Testis (tissue), 3 donors: ENCODE results near the gene ADARB1. TPM values are rescaled to one million over a fixed set of nuclear protein-coding genes. Genes with fewer than 3 reads are reported as not detected.

ENCODE experiments used
- DNase-seq: peaks from one replicate; pipeline ENCODE4 v3.0.0-alpha.2; 2019
- H3K27ac ChIP-seq, 2 donors: fragments of 200-600 bp; sonication (generic); one replicate each; pipeline ENCODE4 v1.5.1; 2019
- H3K27me3 ChIP-seq: fragments of 200-600 bp; sonication (generic); one replicate; pipeline ENCODE4 v1.5.1; 2019
- H3K36me3 ChIP-seq: fragments of 200-600 bp; sonication (generic); one replicate; pipeline ENCODE4 v1.5.1; 2017; ENCODE audit warnings: low read depth; ENCODE audit errors: missing control alignments
- H3K4me1 ChIP-seq: fragments of 200-600 bp; sonication (generic); one replicate; pipeline ENCODE4 v1.5.1; 2019
- H3K4me3 ChIP-seq, 2 donors: fragments of 200-600 bp; sonication (generic); one replicate each; pipeline ENCODE4 v1.5.1; 2017 to 2019
- H3K9me3 ChIP-seq: fragments of 200-600 bp; sonication (generic); one replicate; pipeline ENCODE4 v1.5.1; 2017
- CTCF ChIP-seq, 3 experiments: fragments of 450-650 bp in 2 of 3; fragments of 200-600 bp in 1 of 3; sonication (generic) in 1 of 3; IDR thresholded peaks; one replicate each; pipeline ENCODE4 v1.5.1; 2016 to 2019; ENCODE audit warnings: antibody characterized with exemption in 3 of 3, mild to moderate bottlenecking in 2 of 3, moderate library complexity in 1 of 3
- POLR2A ChIP-seq: fragments of 450-650 bp; IDR thresholded peaks from one replicate; pipeline ENCODE4 v1.6.1; 2017; ENCODE audit warnings: antibody characterized with exemption, mild to moderate bottlenecking, moderate library complexity
- WGBS, 2 donors: methylation state at CpG; one replicate each; pipeline ENCODE4 v1.1.5; 2018; 5-methylcytosine and 5-hydroxymethylcytosine counted together
- intact Hi-C: fragments of 100-400 bp; cut with DNase I; formaldehyde crosslinking; loops from one replicate; pipeline ENCODE4 v1.15.1; 2023; ENCODE audit warnings: low total_unique reads
- polyA plus RNA-seq: library from polyadenylated mRNA; stranded (reverse); fragments of 350-450 nt; fragmentation: Illumina TruSeq; extraction: RNeasy Lipid Tissue Mini Kit (QIAGEN cat#74804); gene quantifications from one replicate; pipeline ENCODE4 v1.2.3, GENCODE V29; 2014; ENCODE audit warnings: low read depth, low replicate concordance; ENCODE audit not compliant: insufficient read depth
- total RNA-seq, 2 donors: library from RNA; depleted of rRNA; stranded (reverse); fragments of >200 nt; gene quantifications; one replicate each; pipeline ENCODE4 v1.2.3, GENCODE V29; 2016

ADARB1 gene
- total and polyA plus RNA-seq, 3 donors from 2014 or later = 17.6 to 23.0 (median 17.6) TPM

GRCh38 chr21:45180246-45180599 lies 105.8 kb downstream of the ADARB1 start:
- no peaks in the 10 kb centered on the region for H3K9me3 ChIP-seq
- no peaks in the 10 kb centered on the region for H3K4me1 ChIP-seq
- TF ChIP-seq POLR2A = no peak
- TF ChIP-seq CTCF (IDR thresholded peaks at IDR 0.05) = no peak
- DNase-seq = no peak
- no peak overlapping the region for H3K4me3 ChIP-seq
- no peaks in the 10 kb centered on the region for H3K36me3 ChIP-seq
- no peaks in the 10 kb centered on the region for H3K27me3 ChIP-seq
- H3K27ac ChIP-seq = no peak overlapping the region
- 92 to 93% methylated on average over 10 to 11 of the region's 11 CpGs for WGBS, 2 donors
- intact Hi-C loops = no loop called here

- no peaks in the 10 kb centered on the region for H3K4me1 ChIP-seq
- DNase-seq = no peak
- no peak overlapping the region for H3K4me3 ChIP-seq
- H3K27me3 ChIP-seq = no peaks in the 10 kb centered on the region
- no peaks in the 10 kb centered on the region for H3K9me3 ChIP-seq
- TF ChIP-seq CTCF (IDR thresholded peaks at IDR 0.05) = no peak
- no peak for TF ChIP-seq POLR2A
- H3K27ac ChIP-seq = no peak overlapping the region
- intact Hi-C loops = no loop called here
- H3K36me3 ChIP-seq = no peaks in the 10 kb centered on the region
- 87 to 88% methylated on average over 1 of the region's 1 CpG for WGBS, 2 donors
Observed at GRCh38 chr21:45182958-45183357, 108.6 kb downstream of the ADARB1 start.

DNA sequence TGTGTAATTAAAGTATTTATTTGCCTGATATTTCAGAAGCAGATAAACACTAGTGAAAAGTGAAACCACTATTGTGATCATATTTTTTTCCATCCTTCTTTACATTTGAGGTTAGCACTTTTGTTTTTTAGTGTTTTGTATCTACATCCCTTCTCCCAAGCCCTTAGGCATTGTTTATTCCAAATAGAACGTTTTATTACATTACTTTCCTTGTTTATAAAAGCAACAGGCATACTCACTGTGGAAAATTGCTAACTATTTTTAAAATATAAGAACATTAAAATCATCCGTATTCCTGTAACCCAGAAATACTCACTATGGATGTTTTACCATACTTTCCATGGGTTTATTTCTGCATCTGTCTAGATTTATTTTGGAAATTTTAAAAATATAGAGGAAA lies 109.5 kb downstream of the ADARB1 start:
- WGBS, 2 donors = 67 to 76% methylated on average over 2 of the region's 2 CpGs
- intact Hi-C loops = no loop called here
- TF ChIP-seq CTCF (IDR thresholded peaks at IDR 0.05) = no peak
- no peak for TF ChIP-seq POLR2A
- H3K9me3 ChIP-seq = no peaks in the 10 kb centered on the region
- no peak overlapping the region for H3K4me3 ChIP-seq
- no peaks in the 10 kb centered on the region for H3K4me1 ChIP-seq
- no peak for DNase-seq
- H3K36me3 ChIP-seq = no peaks in the 10 kb centered on the region
- H3K27me3 ChIP-seq = no peaks in the 10 kb centered on the region
- no peak overlapping the region for H3K27ac ChIP-seq

GRCh38 chr21:45184869-45185268 lies 110.5 kb downstream of the ADARB1 start:
- intact Hi-C loops = no loop called here
- WGBS, 2 donors = 95% methylated on average over 11 of the region's 11 CpGs
- TF ChIP-seq CTCF (IDR thresholded peaks at IDR 0.05) (no peak), POLR2A (no peak)
- Histone ChIP-seq H3K4me1 (no peaks in the 10 kb centered on the region), H3K27ac (no peak overlapping the region), H3K36me3 (no peaks in the 10 kb centered on the region), H3K9me3 (no peaks in the 10 kb centered on the region), H3K27me3 (no peaks in the 10 kb centered on the region), H3K4me3 (no peak overlapping the region)
- DNase-seq = no peak

DNA sequence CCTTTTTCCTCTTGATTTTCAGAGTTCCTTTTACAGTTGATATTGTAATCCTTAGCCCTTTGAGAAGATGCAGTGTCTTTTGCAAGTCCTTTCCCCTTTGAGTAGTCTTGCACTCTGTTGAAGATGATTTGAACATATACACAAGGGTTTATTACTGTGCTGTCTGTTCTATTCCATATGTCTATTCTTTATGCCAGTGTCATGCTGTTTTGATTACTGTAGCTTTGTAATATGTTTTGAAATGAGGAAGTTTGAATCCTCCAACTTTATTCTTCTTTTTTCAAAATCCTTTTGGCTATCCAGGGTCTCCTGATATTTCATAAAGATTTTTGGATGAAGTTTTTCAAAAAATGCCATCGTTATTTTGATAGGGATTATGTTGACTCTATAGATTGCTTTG lies 112.3 kb downstream of the ADARB1 start:
- no peak for DNase-seq
- Histone ChIP-seq H3K27ac (no peak overlapping the region), H3K36me3 (no peaks in the 10 kb centered on the region), H3K9me3 (no peaks in the 10 kb centered on the region), H3K27me3 (no peaks in the 10 kb centered on the region), H3K4me3 (no peak overlapping the region), H3K4me1 (no peaks in the 10 kb centered on the region)
- intact Hi-C loops = no loop called here
- TF ChIP-seq CTCF (IDR thresholded peaks at IDR 0.05) (no peak), POLR2A (no peak)
- WGBS, 2 donors = 97 to 100% methylated on average over 1 of the region's 1 CpG
